Measurements from ENCODE around the gene TBXA2R.

TBXA2R gene

GRCh38 chr19:3613818-3614661, 7.4 kb upstream of the TBXA2R start:
- H3K4me1 Mint-ChIP-seq, result no peaks in the 10 kb centered on the region
- H3K27me3 Mint-ChIP-seq (ENCODE audit: low read depth), result no peaks in the 10 kb centered on the region
- H3K9me3 Mint-ChIP-seq, result no peaks in the 10 kb centered on the region
- no peak for TF ChIP-seq CTCF (IDR thresholded peaks at IDR 0.05; ENCODE audit: unreplicated experiment in 3 of 3)
- no peak overlapping the region for H3K4me3 Mint-ChIP-seq
- peaks cover 9% of the 10 kb centered on the region for H3K36me3 Mint-ChIP-seq (ENCODE audit: low read depth)
- no peak overlapping the region for H3K27ac Mint-ChIP-seq

GRCh38 chr19:3612901-3613741, 6.4 kb upstream of the TBXA2R start:
- Mint-ChIP-seq H3K9me3 (no peaks in the 10 kb centered on the region), H3K4me1 (peaks cover 2% of the 10 kb centered on the region), H3K4me3 (no peak overlapping the region), H3K27me3 (ENCODE audit: low read depth) (no peaks in the 10 kb centered on the region), H3K27ac (no peak overlapping the region), H3K36me3 (ENCODE audit: low read depth) (peaks cover 9% of the 10 kb centered on the region)
- no peak for TF ChIP-seq CTCF (IDR thresholded peaks at IDR 0.05; ENCODE audit: unreplicated experiment in 3 of 3)

- Mint-ChIP-seq H3K9me3 (no peaks in the 10 kb centered on the region), H3K27ac (no peak overlapping the region), H3K36me3 (ENCODE audit: low read depth) (peaks cover 9% of the 10 kb centered on the region), H3K4me3 (no peak overlapping the region), H3K27me3 (ENCODE audit: low read depth) (peaks cover 2% of the 10 kb centered on the region), H3K4me1 (peaks cover 8% of the 10 kb centered on the region)
- no peak for TF ChIP-seq CTCF (IDR thresholded peaks at IDR 0.05; ENCODE audit: unreplicated experiment in 3 of 3)
Measured at GRCh38 chr19:3612330-3612729, 5.7 kb upstream of the TBXA2R start.

GRCh38 chr19:3611841-3612240, 5.2 kb upstream of the TBXA2R start:
- H3K4me1 Mint-ChIP-seq, result peaks cover 8% of the 10 kb centered on the region
- H3K27ac Mint-ChIP-seq, result no peak overlapping the region
- no peaks in the 10 kb centered on the region for H3K9me3 Mint-ChIP-seq
- H3K27me3 Mint-ChIP-seq (ENCODE audit: low read depth), result peaks cover 6% of the 10 kb centered on the region
- TF ChIP-seq CTCF (IDR thresholded peaks at IDR 0.05; ENCODE audit: unreplicated experiment in 3 of 3), result no peak
- H3K36me3 Mint-ChIP-seq (ENCODE audit: low read depth), result peaks cover 9% of the 10 kb centered on the region
- no peak overlapping the region for H3K4me3 Mint-ChIP-seq

- Mint-ChIP-seq H3K4me1 (peaks cover 8% of the 10 kb centered on the region), H3K27ac (no peak overlapping the region), H3K9me3 (no peaks in the 10 kb centered on the region), H3K4me3 (no peak overlapping the region), H3K36me3 (ENCODE audit: low read depth) (peaks cover 9% of the 10 kb centered on the region), H3K27me3 (ENCODE audit: low read depth) (peaks cover 6% of the 10 kb centered on the region)
- TF ChIP-seq CTCF (IDR thresholded peaks at IDR 0.05; ENCODE audit: unreplicated experiment in 3 of 3), result no peak
Measured at GRCh38 chr19:3610745-3611717, 4.4 kb upstream of the TBXA2R start.

All from nephron (organoid).